ENCODE measurements around the gene MEG3.

Gene MEG3

DNA sequence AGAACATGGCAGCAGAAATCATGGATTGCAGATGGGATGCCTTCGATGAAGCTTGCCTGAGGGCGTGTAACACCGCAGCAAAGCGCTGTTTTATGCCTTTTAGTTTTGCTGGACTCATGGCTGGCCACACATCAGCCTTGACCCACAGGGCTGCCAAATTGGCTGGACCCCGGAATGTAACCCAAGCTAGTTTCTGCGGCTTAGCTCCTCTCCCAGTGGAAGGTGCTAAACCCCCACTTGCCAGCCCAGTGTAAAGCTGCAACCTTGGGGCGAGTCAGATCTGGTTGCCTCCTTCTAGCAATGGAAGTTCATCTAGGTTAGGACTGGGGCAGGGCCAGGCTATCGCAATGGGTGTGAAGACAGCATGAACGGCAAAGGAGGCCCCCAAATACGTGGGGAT is 38.3 kb downstream of the MEG3 start:
- H3K4me3 Mint-ChIP-seq, result no peak overlapping the region
- DNase-seq, result no peak
- H3K36me3 Mint-ChIP-seq (ENCODE audit: low read depth), result no peaks in the 10 kb centered on the region
- H3K27me3 Mint-ChIP-seq, result peaks cover 10% of the 10 kb centered on the region
- no peak overlapping the region for H3K27ac Mint-ChIP-seq
- no peaks in the 10 kb centered on the region for H3K4me1 Mint-ChIP-seq (ENCODE audit: low read depth)
- no peaks in the 10 kb centered on the region for H3K9me3 Mint-ChIP-seq

GRCh38 chr14:100864960-100865681 is 39.2 kb downstream of the MEG3 start:
- no peak overlapping the region for H3K27ac Mint-ChIP-seq
- no peak for DNase-seq
- no peaks in the 10 kb centered on the region for H3K4me1 Mint-ChIP-seq (ENCODE audit: low read depth)
- no peaks in the 10 kb centered on the region for H3K36me3 Mint-ChIP-seq (ENCODE audit: low read depth)
- peaks cover 5% of the 10 kb centered on the region for H3K27me3 Mint-ChIP-seq
- no peak overlapping the region for H3K4me3 Mint-ChIP-seq
- H3K9me3 Mint-ChIP-seq, result no peaks in the 10 kb centered on the region

- H3K4me3 Mint-ChIP-seq, result no peak overlapping the region
These were observed 40.0 kb downstream of the MEG3 start for GRCh38 chr14:100865682-100866591.

GRCh38 chr14:100866666-100867630 is 41.0 kb downstream of the MEG3 start:
- H3K27ac Mint-ChIP-seq, result no peak overlapping the region
- peaks cover 4% of the 10 kb centered on the region for H3K4me1 Mint-ChIP-seq (ENCODE audit: low read depth)
- H3K27me3 Mint-ChIP-seq, result no peaks in the 10 kb centered on the region
- H3K4me3 Mint-ChIP-seq, result no peak overlapping the region
- H3K9me3 Mint-ChIP-seq, result no peaks in the 10 kb centered on the region
- no peak for DNase-seq
- no peaks in the 10 kb centered on the region for H3K36me3 Mint-ChIP-seq (ENCODE audit: low read depth)

More at GRCh38 chr14:100865682-100866591, 40.0 kb downstream of the MEG3 start:
- H3K9me3 Mint-ChIP-seq, result no peaks in the 10 kb centered on the region
- DNase-seq, result no peak
- H3K27ac Mint-ChIP-seq, result no peak overlapping the region
- no peaks in the 10 kb centered on the region for H3K27me3 Mint-ChIP-seq
- no peaks in the 10 kb centered on the region for H3K36me3 Mint-ChIP-seq (ENCODE audit: low read depth)
- H3K4me1 Mint-ChIP-seq (ENCODE audit: low read depth), result no peaks in the 10 kb centered on the region

- Mint-ChIP-seq H3K4me1 (ENCODE audit: low read depth) (peaks cover 6% of the 10 kb centered on the region), H3K9me3 (no peaks in the 10 kb centered on the region), H3K4me3 (no peak overlapping the region), H3K27ac (no peak overlapping the region), H3K36me3 (ENCODE audit: low read depth) (no peaks in the 10 kb centered on the region), H3K27me3 (no peaks in the 10 kb centered on the region)
- no peak for DNase-seq
These were observed 41.9 kb downstream of the MEG3 start for GRCh38 chr14:100867631-100868315.

GRCh38 chr14:100868621-100869370 is 42.9 kb downstream of the MEG3 start:
- Mint-ChIP-seq H3K27ac (no peak overlapping the region), H3K9me3 (no peaks in the 10 kb centered on the region), H3K27me3 (no peaks in the 10 kb centered on the region), H3K4me1 (ENCODE audit: low read depth) (peaks cover 8% of the 10 kb centered on the region), H3K36me3 (ENCODE audit: low read depth) (no peaks in the 10 kb centered on the region), H3K4me3 (no peak overlapping the region)
- DNase-seq, result no peak

GRCh38 chr14:100871234-100872186 is 45.6 kb downstream of the MEG3 start:
- DNase-seq, result no peak
- H3K36me3 Mint-ChIP-seq (ENCODE audit: low read depth), result no peaks in the 10 kb centered on the region
- H3K4me3 Mint-ChIP-seq, result no peak overlapping the region
- H3K27me3 Mint-ChIP-seq, result no peaks in the 10 kb centered on the region
- no peaks in the 10 kb centered on the region for H3K9me3 Mint-ChIP-seq
- peaks cover 8% of the 10 kb centered on the region for H3K4me1 Mint-ChIP-seq (ENCODE audit: low read depth)
- H3K27ac Mint-ChIP-seq, result no peak overlapping the region

DNA sequence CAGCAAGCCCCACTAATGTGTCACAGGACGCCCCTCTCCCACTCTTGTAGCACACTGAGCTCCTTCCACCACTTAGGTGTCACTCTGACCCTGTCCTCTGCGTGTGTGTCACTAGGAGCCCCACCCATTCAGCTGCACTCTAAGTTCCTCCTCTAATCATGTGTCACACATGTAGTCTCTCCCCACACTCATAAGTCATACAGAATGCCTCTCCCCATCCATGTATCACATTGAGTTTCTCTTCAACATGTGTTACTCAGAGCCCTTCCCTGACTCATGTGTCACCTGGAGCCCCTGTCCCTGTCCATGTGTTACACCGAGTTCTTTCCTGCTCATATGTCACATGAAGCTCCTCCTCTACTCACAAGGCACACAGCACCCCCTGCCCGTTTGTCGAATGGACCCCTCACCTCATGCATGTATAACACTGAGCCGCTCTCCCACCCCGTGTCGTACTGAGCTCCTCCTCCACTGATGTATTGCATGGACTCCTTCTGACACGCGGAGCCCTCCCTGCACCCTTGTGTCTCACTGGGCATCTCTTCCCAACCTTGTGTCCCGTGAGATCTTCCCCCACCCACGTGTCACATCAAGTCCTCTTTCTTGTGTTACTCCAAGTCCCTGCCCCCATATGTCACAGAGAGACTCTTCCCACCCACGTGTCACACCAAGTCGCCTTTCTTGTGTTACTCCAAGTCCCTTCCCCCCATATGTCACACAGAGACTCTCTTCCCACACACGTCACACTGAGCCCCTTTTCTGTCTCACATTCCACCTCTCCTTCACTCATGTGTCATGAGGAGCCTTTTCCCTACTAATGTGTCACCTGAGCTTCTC is 46.6 kb downstream of the MEG3 start:
- H3K4me1 Mint-ChIP-seq (ENCODE audit: low read depth), result peaks cover 8% of the 10 kb centered on the region
- no peak overlapping the region for H3K27ac Mint-ChIP-seq
- no peaks in the 10 kb centered on the region for H3K36me3 Mint-ChIP-seq (ENCODE audit: low read depth)
- no peak for DNase-seq
- H3K4me3 Mint-ChIP-seq, result no peak overlapping the region
- H3K9me3 Mint-ChIP-seq, result no peaks in the 10 kb centered on the region
- H3K27me3 Mint-ChIP-seq, result peaks cover 3% of the 10 kb centered on the region

DNA sequence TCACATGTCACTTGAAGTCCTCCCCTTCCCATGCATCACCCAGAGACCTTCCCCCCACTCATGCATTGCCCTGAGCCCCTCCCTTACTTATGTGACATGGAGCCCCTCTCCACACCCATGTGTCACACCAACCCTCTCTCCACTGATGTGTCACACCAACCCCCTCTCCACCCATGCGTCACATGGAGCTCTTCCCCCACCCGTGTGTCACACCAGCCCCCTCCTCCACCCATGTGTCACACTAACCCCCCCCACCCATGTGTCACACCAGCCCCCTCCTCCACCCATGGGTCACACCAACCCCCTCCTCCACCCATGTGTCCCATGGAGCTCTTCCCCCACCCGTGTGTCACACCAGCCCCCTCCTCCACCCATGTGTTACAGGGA is 47.2 kb downstream of the MEG3 start:
- H3K9me3 Mint-ChIP-seq, result no peaks in the 10 kb centered on the region
- no peak overlapping the region for H3K27ac Mint-ChIP-seq
- H3K4me3 Mint-ChIP-seq, result no peak overlapping the region
- no peak for DNase-seq
- H3K36me3 Mint-ChIP-seq (ENCODE audit: low read depth), result no peaks in the 10 kb centered on the region
- peaks cover 9% of the 10 kb centered on the region for H3K27me3 Mint-ChIP-seq
- peaks cover 8% of the 10 kb centered on the region for H3K4me1 Mint-ChIP-seq (ENCODE audit: low read depth)

DNA sequence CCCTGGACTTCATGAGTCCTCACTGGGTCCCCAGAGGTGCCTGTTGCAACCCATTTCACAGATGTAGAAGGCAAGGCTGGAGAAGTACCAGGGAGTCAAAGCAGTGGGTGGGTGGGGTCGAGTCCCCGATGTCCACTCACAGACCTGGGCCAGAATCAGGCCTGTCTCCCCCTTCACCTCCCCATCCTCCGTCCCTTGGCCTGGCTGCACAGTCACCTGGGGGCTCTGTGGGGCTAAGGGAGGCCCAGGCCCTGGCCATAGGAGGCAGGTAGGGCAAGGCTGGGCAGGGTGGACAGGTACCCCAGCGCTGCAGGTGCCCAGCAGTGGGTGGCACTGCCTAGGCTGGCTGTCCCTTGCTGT is 48.1 kb downstream of the MEG3 start:
- no peaks in the 10 kb centered on the region for H3K36me3 Mint-ChIP-seq (ENCODE audit: low read depth)
- H3K9me3 Mint-ChIP-seq, result no peaks in the 10 kb centered on the region
- peaks cover 16% of the 10 kb centered on the region for H3K27me3 Mint-ChIP-seq
- no peak overlapping the region for H3K4me3 Mint-ChIP-seq
- H3K27ac Mint-ChIP-seq, result no peak overlapping the region
- DNase-seq, result no peak
- peaks cover 8% of the 10 kb centered on the region for H3K4me1 Mint-ChIP-seq (ENCODE audit: low read depth)

DNA sequence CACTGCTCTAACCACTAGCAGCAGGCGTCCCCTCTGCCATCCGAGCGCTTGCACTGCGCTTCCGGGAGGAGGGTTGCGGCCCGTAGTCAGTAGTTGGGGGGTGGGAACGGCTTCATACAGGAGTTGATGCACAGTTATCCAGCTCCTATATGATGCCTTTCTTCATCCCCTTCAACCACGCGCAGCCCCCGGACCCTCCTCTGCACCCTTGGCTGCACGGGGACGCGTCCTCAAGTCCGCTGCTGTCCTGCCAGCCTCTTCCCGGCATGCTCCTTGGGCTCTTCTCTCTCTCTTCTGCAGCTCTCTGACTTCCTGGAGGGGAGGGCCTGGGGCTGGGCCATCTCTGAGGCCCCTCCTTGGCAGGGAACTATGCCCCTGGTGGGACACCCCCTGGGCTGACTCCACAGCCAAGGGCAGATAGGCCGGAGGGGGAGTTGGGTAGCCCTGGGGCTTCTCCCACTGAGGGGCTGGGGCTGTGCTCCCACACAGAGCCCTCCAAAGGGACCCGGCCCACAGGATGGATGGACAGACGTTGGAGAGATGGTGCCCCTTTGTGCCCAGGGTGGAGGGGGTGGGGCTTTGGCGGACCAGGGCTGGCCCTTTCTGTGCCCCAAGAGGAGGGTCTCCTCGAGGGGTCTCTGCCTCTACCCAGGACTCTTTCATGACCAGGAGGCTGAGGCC is 48.6 kb downstream of the MEG3 start:
- Mint-ChIP-seq H3K4me1 (ENCODE audit: low read depth) (peaks cover 8% of the 10 kb centered on the region), H3K27ac (no peak overlapping the region), H3K27me3 (peaks cover 16% of the 10 kb centered on the region)

More for the DNA sequence above, 48.6 kb downstream of the MEG3 start:
- no peaks in the 10 kb centered on the region for H3K36me3 Mint-ChIP-seq (ENCODE audit: low read depth)
- H3K9me3 Mint-ChIP-seq, result no peaks in the 10 kb centered on the region
- no peak overlapping the region for H3K4me3 Mint-ChIP-seq
- no peak for DNase-seq

All from activated T-cell treated with anti-CD3 and anti-CD28 coated beads, Interleukin-2, amount 50 U/mL, for 24 hours (primary cell).